GM18499 (cell line): ENCODE data around the gene MAPK9.
"Not testable (repeated sequence)": the region's sequence is repeated elsewhere in the genome, so short reads cannot be mapped to it uniquely, and the experiment has no call there.

ENCODE experiments used
- ATAC-seq: cut with Tn5 transposase; IDR thresholded peaks from one replicate; pipeline ENCODE4 v1.9.1; 2021; ENCODE audit warnings: moderate number of reproducible peaks; ENCODE audit not compliant: insufficient read depth, unreplicated experiment

Gene MAPK9

GRCh38 chr5:180250329-180250728 is 41.6 kb downstream of the MAPK9 start:
- ATAC-seq = no peak

- ATAC-seq = no peak
These were observed 50.3 kb downstream of the MAPK9 start for GRCh38 chr5:180241600-180241999.

GRCh38 chr5:180238631-180239030 is 53.3 kb downstream of the MAPK9 start:
- ATAC-seq = no peak

- no peak for ATAC-seq
These were observed 56.0 kb downstream of the MAPK9 start for GRCh38 chr5:180235846-180236245.

GRCh38 chr5:180235077-180235476 is 56.8 kb downstream of the MAPK9 start:
- no peak for ATAC-seq

GRCh38 chr5:180234271-180234670 is 57.6 kb downstream of the MAPK9 start:
- ATAC-seq = no peak

- no peak for ATAC-seq
These were observed 58.2 kb downstream of the MAPK9 start for GRCh38 chr5:180233729-180234128.

- no peak for ATAC-seq
These were observed 61.9 kb downstream of the MAPK9 start for GRCh38 chr5:180230017-180230416.

GRCh38 chr5:180222056-180222455 is 69.8 kb downstream of the MAPK9 start:
- no peak for ATAC-seq

GRCh38 chr5:180217797-180218196 is 74.1 kb downstream of the MAPK9 start:
- no peak for ATAC-seq

- no peak for ATAC-seq
These were observed 75.2 kb downstream of the MAPK9 start for GRCh38 chr5:180216646-180217171.

- ATAC-seq = no peak
These were observed 75.9 kb downstream of the MAPK9 start for GRCh38 chr5:180215783-180216630.

GRCh38 chr5:180214870-180215770 is 76.8 kb downstream of the MAPK9 start:
- ATAC-seq = no peak

GRCh38 chr5:180213657-180214207 is 78.2 kb downstream of the MAPK9 start:
- ATAC-seq = no peak

- no peak for ATAC-seq
These were observed 78.7 kb downstream of the MAPK9 start for GRCh38 chr5:180213256-180213600.

- ATAC-seq = no peak
These were observed 79.3 kb downstream of the MAPK9 start for GRCh38 chr5:180212363-180213255.

GRCh38 chr5:180211761-180212035 is 80.2 kb downstream of the MAPK9 start:
- no peak for ATAC-seq

GRCh38 chr5:180210961-180211760 is 80.7 kb downstream of the MAPK9 start:
- no peak for ATAC-seq

- not testable (repeated sequence) for ATAC-seq
These were observed 81.8 kb downstream of the MAPK9 start for GRCh38 chr5:180210077-180210476.
